AG09309 (cell line): ENCODE measurements around the gene ATP2C1.
"Not testable (repeated sequence)": the region's sequence is repeated elsewhere in the genome, so short reads cannot be mapped to it uniquely, and the experiment has no call there.

Experiments used
- DNase-seq: peaks from one replicate; pipeline ENCODE4 v3.0.0-alpha.2; 2010; ENCODE audit warnings: low read depth
- H3K4me3 ChIP-seq: 2 replicates; pipeline ENCODE4 v1.5.1; 2011; ENCODE audit warnings: mild to moderate bottlenecking, low read depth, low read length, moderate library complexity; ENCODE audit not compliant: control insufficient read depth
- TF ChIP-seq, protein P1 (sequence below): IDR thresholded peaks from 2 replicates; pipeline ENCODE4 v1.5.1; 2011; ENCODE audit warnings: mild to moderate bottlenecking, low read depth, low read length, inconsistent platforms; ENCODE audit not compliant: insufficient read depth, control insufficient read depth; ENCODE audit errors: missing control alignments

Gene ATP2C1

DNA sequence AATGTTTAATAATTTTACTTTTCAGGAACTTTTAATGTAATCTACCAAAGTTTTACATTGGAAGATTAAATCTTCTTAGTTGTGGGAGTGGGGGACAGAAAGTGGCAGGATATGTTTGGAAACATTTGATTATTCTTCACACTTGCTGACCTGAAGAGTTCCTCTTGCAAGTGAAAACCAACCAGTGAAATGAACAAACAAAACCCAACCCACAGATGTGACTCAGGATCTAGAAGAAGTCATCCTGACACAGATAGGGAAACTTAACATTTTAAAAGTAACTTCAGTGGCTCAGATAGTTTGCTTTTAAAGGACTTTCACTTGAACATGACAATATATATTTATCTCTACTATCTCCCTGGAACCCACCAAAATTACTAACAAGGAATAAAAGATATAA lies 77.3 kb downstream of the ATP2C1 start:
- TF ChIP-seq, protein P1, sequence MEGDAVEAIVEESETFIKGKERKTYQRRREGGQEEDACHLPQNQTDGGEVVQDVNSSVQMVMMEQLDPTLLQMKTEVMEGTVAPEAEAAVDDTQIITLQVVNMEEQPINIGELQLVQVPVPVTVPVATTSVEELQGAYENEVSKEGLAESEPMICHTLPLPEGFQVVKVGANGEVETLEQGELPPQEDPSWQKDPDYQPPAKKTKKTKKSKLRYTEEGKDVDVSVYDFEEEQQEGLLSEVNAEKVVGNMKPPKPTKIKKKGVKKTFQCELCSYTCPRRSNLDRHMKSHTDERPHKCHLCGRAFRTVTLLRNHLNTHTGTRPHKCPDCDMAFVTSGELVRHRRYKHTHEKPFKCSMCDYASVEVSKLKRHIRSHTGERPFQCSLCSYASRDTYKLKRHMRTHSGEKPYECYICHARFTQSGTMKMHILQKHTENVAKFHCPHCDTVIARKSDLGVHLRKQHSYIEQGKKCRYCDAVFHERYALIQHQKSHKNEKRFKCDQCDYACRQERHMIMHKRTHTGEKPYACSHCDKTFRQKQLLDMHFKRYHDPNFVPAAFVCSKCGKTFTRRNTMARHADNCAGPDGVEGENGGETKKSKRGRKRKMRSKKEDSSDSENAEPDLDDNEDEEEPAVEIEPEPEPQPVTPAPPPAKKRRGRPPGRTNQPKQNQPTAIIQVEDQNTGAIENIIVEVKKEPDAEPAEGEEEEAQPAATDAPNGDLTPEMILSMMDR, result no peak
- no peak for DNase-seq

DNA sequence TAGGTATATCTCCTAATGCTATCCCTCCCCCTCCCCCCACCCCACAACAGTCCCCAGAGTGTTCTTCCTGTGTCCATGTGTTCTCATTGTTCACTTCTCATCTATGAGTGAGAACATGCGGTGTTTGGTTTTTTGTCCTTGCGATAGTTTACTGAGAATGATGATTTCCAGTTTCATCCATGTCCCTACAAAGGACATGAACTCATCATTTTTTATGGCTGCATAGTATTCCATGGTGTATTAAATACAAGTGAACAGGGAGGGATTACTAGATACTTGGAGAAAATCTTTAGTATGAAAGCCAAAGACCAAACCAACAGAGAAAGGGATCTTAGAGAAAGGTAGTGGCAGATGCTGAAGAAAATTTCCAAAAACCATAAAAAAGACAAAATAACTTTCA lies 78.7 kb downstream of the ATP2C1 start:
- not testable (repeated sequence) for DNase-seq, H3K4me3 ChIP-seq

More for the DNA sequence above, 77.3 kb downstream of the ATP2C1 start:
- no peak overlapping the region for H3K4me3 ChIP-seq

DNA sequence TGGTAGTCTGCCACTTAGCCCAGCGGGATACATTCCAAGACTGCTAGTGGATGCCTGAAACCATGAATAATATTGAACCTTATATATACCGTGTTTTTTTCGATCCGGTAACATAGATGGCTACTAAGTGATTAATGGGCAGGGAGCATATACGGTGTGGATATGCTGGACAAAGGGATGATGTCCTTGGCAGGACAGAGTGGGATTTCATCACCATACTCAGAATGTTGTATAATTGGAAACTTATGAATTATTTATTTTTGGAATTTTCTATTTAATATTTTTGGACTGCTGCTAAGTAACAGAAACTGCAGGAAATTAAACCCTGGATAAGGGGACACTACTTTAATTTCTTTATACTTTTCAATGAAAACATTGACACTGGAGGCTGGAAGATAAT lies 79.5 kb downstream of the ATP2C1 start:
- TF ChIP-seq, protein P1, result no peak
- no peak overlapping the region for H3K4me3 ChIP-seq
- DNase-seq, result no peak

DNA sequence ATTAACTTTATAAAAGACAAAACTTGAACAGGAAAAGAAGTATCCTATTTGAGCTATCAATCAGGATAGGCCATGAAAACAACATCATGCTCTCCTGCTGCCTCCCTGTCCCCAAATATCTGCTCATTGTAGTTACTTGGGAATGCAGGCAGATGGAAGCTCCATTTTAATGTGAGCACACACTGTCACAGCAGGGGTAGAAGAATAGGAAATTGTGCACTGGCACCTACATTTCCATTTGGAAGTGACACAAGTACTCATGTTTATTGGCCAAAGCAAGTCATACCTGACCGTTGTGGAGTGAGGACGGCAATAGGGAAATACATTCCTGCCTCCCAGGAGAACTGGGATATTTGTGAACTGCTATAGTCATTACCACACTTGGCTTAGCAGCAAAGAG lies 80.3 kb downstream of the ATP2C1 start:
- no peak for DNase-seq
- H3K4me3 ChIP-seq, result no peak overlapping the region
- TF ChIP-seq, protein P1, result no peak

DNA sequence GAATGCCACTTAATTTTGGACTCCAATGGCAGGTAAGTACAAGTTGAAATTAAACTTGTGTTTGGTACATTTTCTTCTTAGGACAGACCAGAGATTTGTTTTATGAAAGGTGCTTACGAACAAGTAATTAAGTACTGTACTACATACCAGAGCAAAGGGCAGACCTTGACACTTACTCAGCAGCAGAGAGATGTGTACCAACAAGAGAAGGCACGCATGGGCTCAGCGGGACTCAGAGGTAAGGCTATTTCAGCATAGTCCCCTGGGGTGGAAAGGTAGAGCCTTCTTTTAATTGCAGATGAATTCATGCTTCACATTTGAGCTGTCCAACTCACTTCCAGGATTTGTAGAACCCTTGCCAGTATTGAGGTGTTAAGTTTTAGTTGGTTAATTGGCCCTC lies 81.4 kb downstream of the ATP2C1 start:
- TF ChIP-seq, protein P1, result no peak
- no peak for DNase-seq
- no peak overlapping the region for H3K4me3 ChIP-seq

DNA sequence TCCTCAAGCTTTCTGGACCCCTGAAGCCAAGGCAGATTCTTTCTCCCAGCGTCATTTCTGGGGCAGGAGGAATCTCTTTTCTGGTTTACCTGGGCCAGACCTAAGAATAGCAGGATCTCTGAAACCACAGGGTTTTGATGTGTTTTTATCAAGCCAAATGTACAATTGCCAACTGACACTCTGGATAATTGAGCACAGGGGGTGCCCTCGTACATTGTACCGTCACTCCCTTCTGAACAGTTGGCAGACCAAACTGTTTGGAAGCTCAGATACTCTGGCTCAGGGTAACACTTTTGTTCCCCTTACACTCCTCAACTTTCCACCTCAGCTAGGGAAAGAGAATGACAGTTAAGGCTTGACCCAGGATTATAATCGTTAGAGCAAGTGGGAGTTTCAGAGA lies 82.8 kb downstream of the ATP2C1 start:
- H3K4me3 ChIP-seq, result no peak overlapping the region
- TF ChIP-seq, protein P1, result no peak
- no peak for DNase-seq

DNA sequence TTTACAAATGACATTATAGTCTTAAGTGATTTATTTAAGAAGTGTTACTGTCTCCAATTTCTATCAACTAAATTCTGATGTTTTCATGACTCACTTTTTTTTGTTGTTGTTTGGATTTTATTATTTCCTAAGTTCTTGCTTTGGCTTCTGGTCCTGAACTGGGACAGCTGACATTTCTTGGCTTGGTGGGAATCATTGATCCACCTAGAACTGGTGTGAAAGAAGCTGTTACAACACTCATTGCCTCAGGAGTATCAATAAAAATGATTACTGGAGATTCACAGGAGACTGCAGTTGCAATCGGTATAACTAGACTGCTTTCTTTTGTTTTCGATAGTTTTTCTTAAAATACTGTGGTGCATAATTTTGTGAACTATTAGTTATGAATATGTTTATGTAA lies 85.2 kb downstream of the ATP2C1 start:
- TF ChIP-seq, protein P1, result no peak
- H3K4me3 ChIP-seq, result no peak overlapping the region
- DNase-seq, result no peak
